GM12864 (cell line): Measurements from ENCODE around the gene ZNF175.

Source experiments
- DNase-seq: peaks from one replicate; pipeline ENCODE4 v3.0.0-alpha.2; 2011; ENCODE audit warnings: low read depth
- H3K4me3 ChIP-seq: 2 replicates; pipeline ENCODE4 v1.5.1; 2011; ENCODE audit warnings: mild to moderate bottlenecking, low read depth, low read length, control low read depth
- TF ChIP-seq, protein P1 (sequence below): IDR thresholded peaks from 2 replicates; pipeline ENCODE4 v1.5.1; 2011; ENCODE audit warnings: low read depth, mild to moderate bottlenecking, moderate library complexity, low read length, control low read depth, inconsistent platforms; ENCODE audit errors: missing control alignments

The ZNF175 gene

DNA sequence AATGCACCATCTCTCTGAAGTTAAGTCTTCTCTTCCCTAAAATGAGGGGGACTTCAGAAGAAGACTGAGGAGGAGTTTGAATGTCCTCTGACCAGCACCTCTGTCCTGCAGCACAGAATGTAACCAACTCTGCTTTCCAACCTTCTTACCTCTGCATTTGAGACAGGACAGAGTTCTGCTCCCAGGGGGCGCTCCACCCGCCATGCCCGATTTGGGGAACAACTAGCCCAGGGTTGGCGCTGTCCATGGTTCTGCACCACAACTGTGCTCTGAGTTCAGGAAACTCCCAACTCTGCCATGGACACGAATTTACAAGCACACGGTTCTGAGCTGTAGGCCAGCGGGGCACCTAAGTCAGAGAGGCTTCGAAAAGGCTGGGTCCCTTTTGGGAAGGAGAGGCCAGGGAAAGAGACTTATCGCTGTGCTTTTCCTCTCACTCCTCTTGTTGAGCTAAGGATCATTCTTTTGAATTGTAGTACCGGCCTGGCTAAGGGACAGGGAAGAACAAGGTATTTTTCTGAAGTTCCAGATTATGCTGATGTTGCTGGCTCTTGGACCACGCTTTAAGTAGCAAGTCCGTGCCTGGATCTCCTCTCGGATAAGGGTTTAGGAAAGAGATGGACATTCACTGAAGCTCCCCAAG, 37.0 kb downstream of the ZNF175 start:
- DNase-seq, result no peak
- no peak overlapping the region for H3K4me3 ChIP-seq
- TF ChIP-seq, protein P1, sequence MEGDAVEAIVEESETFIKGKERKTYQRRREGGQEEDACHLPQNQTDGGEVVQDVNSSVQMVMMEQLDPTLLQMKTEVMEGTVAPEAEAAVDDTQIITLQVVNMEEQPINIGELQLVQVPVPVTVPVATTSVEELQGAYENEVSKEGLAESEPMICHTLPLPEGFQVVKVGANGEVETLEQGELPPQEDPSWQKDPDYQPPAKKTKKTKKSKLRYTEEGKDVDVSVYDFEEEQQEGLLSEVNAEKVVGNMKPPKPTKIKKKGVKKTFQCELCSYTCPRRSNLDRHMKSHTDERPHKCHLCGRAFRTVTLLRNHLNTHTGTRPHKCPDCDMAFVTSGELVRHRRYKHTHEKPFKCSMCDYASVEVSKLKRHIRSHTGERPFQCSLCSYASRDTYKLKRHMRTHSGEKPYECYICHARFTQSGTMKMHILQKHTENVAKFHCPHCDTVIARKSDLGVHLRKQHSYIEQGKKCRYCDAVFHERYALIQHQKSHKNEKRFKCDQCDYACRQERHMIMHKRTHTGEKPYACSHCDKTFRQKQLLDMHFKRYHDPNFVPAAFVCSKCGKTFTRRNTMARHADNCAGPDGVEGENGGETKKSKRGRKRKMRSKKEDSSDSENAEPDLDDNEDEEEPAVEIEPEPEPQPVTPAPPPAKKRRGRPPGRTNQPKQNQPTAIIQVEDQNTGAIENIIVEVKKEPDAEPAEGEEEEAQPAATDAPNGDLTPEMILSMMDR, result peak; percentile 79

- no peak for DNase-seq
- no peak overlapping the region for H3K4me3 ChIP-seq
- TF ChIP-seq, protein P1, result no peak
Measured at GRCh38 chr19:51610576-51610975, 39.5 kb downstream of the ZNF175 start.

DNA sequence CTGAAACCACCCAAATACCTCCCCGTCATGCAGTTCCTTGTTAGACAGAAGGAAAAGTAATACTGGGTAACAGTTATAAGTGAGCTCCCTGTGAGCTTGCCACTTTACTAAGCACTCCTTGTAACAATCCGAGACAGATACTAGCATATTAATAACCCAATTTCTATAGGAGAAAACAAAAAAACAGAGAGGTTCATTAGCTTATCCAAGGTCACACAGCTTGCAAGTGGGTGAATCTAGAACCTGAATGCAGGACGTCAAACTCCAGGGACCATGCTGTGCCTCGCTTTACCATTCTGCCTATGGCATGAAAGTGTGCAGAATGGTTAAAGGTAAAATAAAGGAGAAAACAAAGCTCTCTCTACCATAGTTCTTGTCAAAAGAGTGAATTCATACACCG, 43.7 kb downstream of the ZNF175 start:
- H3K4me3 ChIP-seq, result no peak overlapping the region
- TF ChIP-seq, protein P1, result no peak
- no peak for DNase-seq

DNA sequence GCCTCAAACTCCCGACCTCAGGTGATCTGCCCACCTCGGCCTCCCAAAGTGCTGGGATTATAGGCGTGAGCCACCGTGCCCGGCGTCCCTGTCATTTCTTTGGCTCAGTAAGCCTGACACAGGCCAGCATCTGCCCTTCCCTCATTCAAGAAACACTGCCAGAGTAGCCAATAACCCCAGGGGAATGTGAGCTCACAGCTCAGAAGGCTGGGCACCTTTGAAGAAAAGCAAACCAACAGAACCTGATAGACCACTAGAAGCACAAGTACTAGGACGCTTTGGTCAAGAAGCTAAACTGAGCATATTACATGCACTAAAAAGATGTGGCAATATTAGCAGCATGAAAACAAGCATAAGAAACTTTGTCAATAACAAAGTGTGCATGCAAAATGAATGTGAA, 44.9 kb downstream of the ZNF175 start:
- no peak overlapping the region for H3K4me3 ChIP-seq
- DNase-seq, result no peak
- TF ChIP-seq, protein P1, result no peak

- H3K4me3 ChIP-seq, result no peak overlapping the region
- peak; percentile 65 for DNase-seq
- TF ChIP-seq, protein P1, result no peak
Measured at GRCh38 chr19:51621178-51621577, 50.1 kb downstream of the ZNF175 start.

GRCh38 chr19:51626675-51627074, 55.6 kb downstream of the ZNF175 start:
- no peak for DNase-seq
- TF ChIP-seq, protein P1, result no peak

DNA sequence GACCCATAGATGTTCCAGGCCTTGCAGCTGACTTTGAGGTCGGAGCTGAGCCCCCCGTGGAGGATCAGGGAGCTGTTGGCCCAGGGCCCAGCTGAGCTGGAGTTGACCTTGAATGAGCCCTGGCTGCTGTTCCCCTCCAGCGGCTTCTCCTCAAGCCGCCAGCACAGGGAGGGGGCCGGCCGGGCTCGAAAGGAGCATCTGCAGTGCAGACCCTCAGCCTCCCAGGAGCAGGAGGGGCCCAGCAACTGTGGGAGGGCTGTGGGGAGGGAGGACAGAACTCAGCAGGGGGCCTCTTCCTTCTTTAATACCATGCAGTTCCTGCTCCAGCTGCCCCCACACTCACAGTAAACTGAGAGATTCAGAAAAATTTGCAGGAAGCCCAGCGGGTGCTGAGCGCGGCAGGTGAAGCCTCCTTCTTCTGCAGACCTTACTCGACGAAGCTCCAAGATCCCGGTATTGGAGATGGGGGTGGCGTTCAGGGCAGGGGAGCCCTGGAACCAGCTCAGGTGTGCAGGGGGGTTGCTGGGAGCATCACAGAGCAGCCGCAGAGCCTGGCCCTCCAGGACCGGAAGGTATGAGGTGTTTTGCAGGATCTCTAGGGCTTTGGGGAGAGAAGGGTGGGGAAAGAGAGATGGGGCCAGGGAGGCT, 56.5 kb downstream of the ZNF175 start:
- no peak for DNase-seq
- H3K4me3 ChIP-seq, result no peak overlapping the region
- TF ChIP-seq, protein P1, result no peak

More at GRCh38 chr19:51626675-51627074, 55.6 kb downstream of the ZNF175 start:
- no peak overlapping the region for H3K4me3 ChIP-seq
